Tibial artery (tissue), 4 donors: ENCODE measurements around the gene GCC1.

Experiments
- DNase-seq, 2 donors: peaks; one replicate each; pipeline ENCODE4 v3.0.0-alpha.2; 2019
- H3K27ac ChIP-seq, 2 donors: fragments of 200-600 bp; sonication (generic) in 1 of 2; 1 replicate in 1 of 2; 2 replicates in 1 of 2; pipeline ENCODE4 v1.5.1; 2018 to 2019; ENCODE audit warnings: mild to moderate bottlenecking in 1 of 2
- H3K27me3 ChIP-seq, 2 donors: fragments of 200-600 bp; sonication (generic) in 1 of 2; one replicate each; pipeline versions ENCODE4 v1.5.1 to v1.6.0; 2016 to 2019
- H3K36me3 ChIP-seq, 3 donors: fragments of 200-600 bp; sonication (generic) in 2 of 3; one replicate each; pipeline ENCODE4 v1.5.1; 2016 to 2019; ENCODE audit warnings: mild to moderate bottlenecking in 2 of 3
- H3K4me1 ChIP-seq, 4 donors: fragments of 200-600 bp; sonication (generic) in 2 of 4; 1 replicate in 3 of 4; 2 replicates in 1 of 4; pipeline ENCODE4 v1.5.1; 2016 to 2019
- H3K4me3 ChIP-seq, 2 donors: fragments of 200-600 bp; sonication (generic) in 1 of 2; 1 replicate in 1 of 2; 2 replicates in 1 of 2; pipeline ENCODE4 v1.5.1; 2018 to 2019; ENCODE audit warnings: mild to moderate bottlenecking in 2 of 2
- H3K9me3 ChIP-seq, 3 donors: fragments of 200-600 bp; sonication (generic) in 1 of 3; one replicate each; pipeline ENCODE4 v1.5.1; 2016 to 2019
- CTCF ChIP-seq, 2 experiments: fragments of 200-600 bp in 1 of 2; fragments of 450-650 bp in 1 of 2; IDR thresholded peaks; one replicate each; pipeline ENCODE4 v1.5.1; 2017 to 2019; ENCODE audit warnings: antibody characterized with exemption in 2 of 2, mild to moderate bottlenecking in 1 of 2, moderate library complexity in 1 of 2
- intact Hi-C: fragments of 100-400 bp; cut with DNase I; formaldehyde crosslinking; loops from one replicate; pipeline ENCODE4 v1.15.0; 2023; ENCODE audit warnings: low total_unique reads

The GCC1 gene

GRCh38 chr7:127612263-127612662, 26.9 kb upstream of the GCC1 start:
- H3K36me3 ChIP-seq, result no peaks in the 10 kb centered on the region
- peaks cover 0 to 34% of the 10 kb centered on the region in 2 donors for H3K27me3 ChIP-seq
- no peaks in the 10 kb centered on the region for H3K9me3 ChIP-seq
- H3K4me3 ChIP-seq, result no peak overlapping the region
- H3K4me1 ChIP-seq, result no peaks in the 10 kb centered on the region
- intact Hi-C loops, result no loop called here
- H3K27ac ChIP-seq, result no peak overlapping the region
- no peak for TF ChIP-seq CTCF (IDR thresholded peaks at IDR 0.05)
- DNase-seq, result no peak

- H3K4me3 ChIP-seq, result no peak overlapping the region
- no peak overlapping the region for H3K27ac ChIP-seq
- intact Hi-C loops, result no loop called here
- no peaks in the 10 kb centered on the region for H3K36me3 ChIP-seq
- no peaks in the 10 kb centered on the region for H3K9me3 ChIP-seq
- H3K4me1 ChIP-seq, result no peaks in the 10 kb centered on the region
- H3K27me3 ChIP-seq, result peaks cover 0 to 6% of the 10 kb centered on the region in 2 donors
- TF ChIP-seq CTCF (IDR thresholded peaks at IDR 0.05), result no peak
- no peak for DNase-seq
Observed at GRCh38 chr7:127609297-127609696, 23.9 kb upstream of the GCC1 start.

GRCh38 chr7:127608446-127608845, 23.1 kb upstream of the GCC1 start:
- H3K27ac ChIP-seq, result no peak overlapping the region
- H3K4me3 ChIP-seq, result no peak overlapping the region
- intact Hi-C loops, result no loop called here

GRCh38 chr7:127600885-127601284, 15.5 kb upstream of the GCC1 start:
- no peak overlapping the region for H3K27ac ChIP-seq
- TF ChIP-seq CTCF (IDR thresholded peaks at IDR 0.05), result no peak
- H3K36me3 ChIP-seq, result peaks cover 0 to 4% (median 0%) of the 10 kb centered on the region in 3 donors
- intact Hi-C loops, result no loop called here
- no peaks in the 10 kb centered on the region for H3K4me1 ChIP-seq
- DNase-seq, result no peak
- no peak overlapping the region for H3K4me3 ChIP-seq
- H3K9me3 ChIP-seq, result no peaks in the 10 kb centered on the region
- H3K27me3 ChIP-seq, result no peaks in the 10 kb centered on the region

More at GRCh38 chr7:127608446-127608845, 23.1 kb upstream of the GCC1 start:
- Histone ChIP-seq H3K4me1 (no peaks in the 10 kb centered on the region), H3K9me3 (no peaks in the 10 kb centered on the region), H3K36me3 (no peaks in the 10 kb centered on the region), H3K27me3 (no peaks in the 10 kb centered on the region)
- no peak for TF ChIP-seq CTCF (IDR thresholded peaks at IDR 0.05)
- DNase-seq, result no peak

- no peaks in the 10 kb centered on the region for H3K27me3 ChIP-seq
- intact Hi-C loops, result no loop called here
- TF ChIP-seq CTCF (IDR thresholded peaks at IDR 0.05), result no peak
- H3K4me3 ChIP-seq, result no peak overlapping the region
- H3K4me1 ChIP-seq, result no peaks in the 10 kb centered on the region
- no peak for DNase-seq
- H3K36me3 ChIP-seq, result peaks cover 0 to 11% (median 0%) of the 10 kb centered on the region in 3 donors
- no peaks in the 10 kb centered on the region for H3K9me3 ChIP-seq
- no peak overlapping the region for H3K27ac ChIP-seq
Observed at GRCh38 chr7:127598318-127598717, 12.9 kb upstream of the GCC1 start.

- no peaks in the 10 kb centered on the region for H3K9me3 ChIP-seq
- intact Hi-C loops, result no loop called here
- H3K36me3 ChIP-seq, result peaks cover 11 to 33% (median 17%) of the 10 kb centered on the region in 3 donors
- no peak for TF ChIP-seq CTCF (IDR thresholded peaks at IDR 0.05)
- no peak for DNase-seq
- no peak overlapping the region for H3K27ac ChIP-seq
- no peaks in the 10 kb centered on the region for H3K4me1 ChIP-seq
- H3K27me3 ChIP-seq, result no peaks in the 10 kb centered on the region
- H3K4me3 ChIP-seq, result no peak overlapping the region
Observed at GRCh38 chr7:127595737-127596136, 10.3 kb upstream of the GCC1 start.
